Stimulated activated memory B cell treated with anti-CD40 and anti-IgM and Interleukin-4, amounts not matched to agents 10 μg/mL and 1 μg/mL and 100 μg/mL, for 72 hours (primary cell): ENCODE results near the gene LIN9.
"Not testable (repeated sequence)": the region's sequence is repeated elsewhere in the genome, so short reads cannot be mapped to it uniquely, and the experiment has no call there.

Source experiments
- ATAC-seq: fragments of 150-1000 bp; cut with Tn5 transposase; 2 replicates; pipeline ENCODE4 v1.10.0; 2021
- H3K27ac Mint-ChIP-seq: one replicate; pipeline ENCODE4 v1.8.0; 2022; ENCODE audit warnings: mild to moderate bottlenecking, mixed read lengths
- H3K27me3 Mint-ChIP-seq: one replicate; pipeline ENCODE4 v1.8.0; 2022; ENCODE audit warnings: mixed read lengths
- H3K36me3 Mint-ChIP-seq: one replicate; pipeline ENCODE4 v1.8.0; 2022; ENCODE audit warnings: mixed read lengths
- H3K4me1 Mint-ChIP-seq: one replicate; pipeline ENCODE4 v1.8.0; 2022; ENCODE audit warnings: mixed read lengths
- H3K4me3 Mint-ChIP-seq: one replicate; pipeline ENCODE4 v1.8.0; 2022; ENCODE audit warnings: mild to moderate bottlenecking, moderate library complexity, mixed read lengths
- H3K9me3 Mint-ChIP-seq: one replicate; pipeline ENCODE4 v1.8.0; 2022; ENCODE audit warnings: mixed read lengths

The LIN9 gene

DNA sequence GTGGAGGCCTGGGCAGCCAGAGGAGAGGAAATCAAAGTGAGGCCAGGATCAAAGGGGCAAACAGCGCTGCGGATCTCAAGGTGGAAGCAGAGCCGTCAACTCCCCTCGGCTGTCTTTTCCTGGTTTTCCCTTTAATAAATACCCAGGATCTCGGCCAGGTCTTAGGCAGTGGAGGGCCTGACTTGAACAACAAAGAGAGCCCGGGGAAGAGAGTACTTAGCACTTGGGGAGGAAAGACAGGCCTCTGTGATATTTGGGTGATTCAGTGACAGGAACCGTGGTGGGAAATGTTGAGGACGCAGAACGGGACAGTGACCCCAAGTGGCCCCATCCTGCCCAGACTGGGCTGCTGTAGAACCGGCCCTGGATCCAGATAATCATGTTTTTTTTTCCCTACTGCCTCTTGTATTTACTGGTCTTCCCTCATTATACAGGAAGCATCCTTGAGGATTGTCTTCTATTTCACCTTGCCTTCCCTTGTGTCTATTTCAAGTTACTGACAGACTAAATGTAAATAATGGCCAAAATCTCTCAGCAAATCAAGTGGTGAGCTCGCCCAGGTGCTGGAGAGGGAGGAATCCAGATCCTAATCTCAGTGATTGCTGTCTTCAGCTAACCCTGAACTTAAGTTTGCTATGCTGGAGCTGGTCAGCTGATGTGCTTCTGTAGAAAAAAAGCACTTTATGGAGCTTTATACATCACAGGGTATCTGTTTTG is 88.3 kb downstream of the LIN9 start:
- H3K27me3 Mint-ChIP-seq, result no peaks in the 10 kb centered on the region

DNA sequence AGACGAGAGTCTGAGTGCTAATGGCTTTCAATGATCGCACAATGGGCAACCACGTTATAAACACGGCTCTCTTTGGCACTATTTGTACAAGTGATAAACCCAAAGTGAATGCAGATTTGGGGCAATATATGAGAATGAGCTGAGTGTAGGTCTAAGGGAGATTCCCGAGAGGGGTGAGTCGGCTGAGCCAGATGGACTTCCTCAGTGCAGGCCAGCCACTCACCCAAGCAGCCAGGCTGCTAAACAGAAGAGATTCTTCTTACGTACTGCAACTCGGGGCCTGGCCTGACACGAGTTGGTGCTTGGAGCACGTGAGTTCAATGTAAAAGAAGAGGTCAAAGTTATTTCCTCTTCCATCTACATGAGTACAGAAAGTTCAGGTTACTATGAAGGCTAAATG is 91.7 kb downstream of the LIN9 start:
- H3K4me1 Mint-ChIP-seq, result peaks cover 23% of the 10 kb centered on the region
- H3K27ac Mint-ChIP-seq, result no peak overlapping the region
- H3K4me3 Mint-ChIP-seq, result no peak overlapping the region
- H3K9me3 Mint-ChIP-seq, result no peaks in the 10 kb centered on the region
- no peak for ATAC-seq
- no peaks in the 10 kb centered on the region for H3K36me3 Mint-ChIP-seq
- no peaks in the 10 kb centered on the region for H3K27me3 Mint-ChIP-seq

More for the DNA sequence above, 88.3 kb downstream of the LIN9 start:
- Mint-ChIP-seq H3K4me1 (peaks cover 19% of the 10 kb centered on the region), H3K9me3 (no peaks in the 10 kb centered on the region), H3K36me3 (no peaks in the 10 kb centered on the region), H3K27ac (no peak overlapping the region), H3K4me3 (no peak overlapping the region)
- ATAC-seq, result no peak

DNA sequence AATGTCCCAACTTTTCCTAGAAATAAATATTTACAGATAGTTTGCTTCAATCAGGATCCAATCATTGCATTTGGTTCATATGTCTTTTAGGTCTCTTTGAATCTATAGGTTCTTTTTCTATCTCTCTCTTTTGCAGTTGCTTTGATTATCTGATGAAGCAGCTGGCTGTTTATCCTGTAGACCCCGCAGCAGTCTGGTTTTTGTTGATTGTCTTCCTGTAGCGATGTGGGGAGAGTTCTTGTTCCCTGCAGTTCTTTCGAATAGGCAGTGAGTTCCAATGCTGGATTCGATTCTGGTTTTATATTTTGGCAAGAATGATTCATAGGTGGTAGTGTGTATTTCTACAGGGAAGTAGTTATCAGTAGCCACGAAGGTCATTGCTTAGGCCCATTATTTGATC is 92.9 kb downstream of the LIN9 start:
- Mint-ChIP-seq H3K4me3 (no peak overlapping the region), H3K4me1 (peaks cover 23% of the 10 kb centered on the region), H3K27me3 (no peaks in the 10 kb centered on the region), H3K27ac (peak overlapping the region; percentile 50), H3K9me3 (no peaks in the 10 kb centered on the region), H3K36me3 (no peaks in the 10 kb centered on the region)
- no peak for ATAC-seq

DNA sequence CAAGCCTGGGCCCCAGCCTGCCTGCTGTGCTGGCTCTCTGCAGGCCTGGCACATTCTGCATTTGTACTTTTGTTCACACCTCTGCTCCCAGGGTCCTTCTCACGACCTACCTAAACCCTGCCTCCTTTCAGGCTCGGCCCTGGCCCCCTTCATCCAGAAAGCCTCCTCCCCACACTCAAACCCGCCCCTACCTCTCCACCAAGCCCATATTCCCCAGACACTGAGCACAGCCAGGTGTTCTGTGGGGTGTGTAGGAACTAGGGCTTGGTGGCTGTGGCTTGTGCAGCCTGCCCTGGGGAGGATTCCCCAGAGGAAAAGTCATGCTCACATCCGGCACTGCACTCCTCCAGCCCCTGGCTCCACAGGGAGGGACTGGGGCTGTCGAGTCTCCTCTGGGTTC is 93.7 kb downstream of the LIN9 start:
- ATAC-seq, result no peak
- Mint-ChIP-seq H3K9me3 (no peaks in the 10 kb centered on the region), H3K4me1 (peaks cover 23% of the 10 kb centered on the region), H3K4me3 (no peak overlapping the region), H3K27ac (peak overlapping the region; percentile 50), H3K27me3 (no peaks in the 10 kb centered on the region), H3K36me3 (no peaks in the 10 kb centered on the region)

DNA sequence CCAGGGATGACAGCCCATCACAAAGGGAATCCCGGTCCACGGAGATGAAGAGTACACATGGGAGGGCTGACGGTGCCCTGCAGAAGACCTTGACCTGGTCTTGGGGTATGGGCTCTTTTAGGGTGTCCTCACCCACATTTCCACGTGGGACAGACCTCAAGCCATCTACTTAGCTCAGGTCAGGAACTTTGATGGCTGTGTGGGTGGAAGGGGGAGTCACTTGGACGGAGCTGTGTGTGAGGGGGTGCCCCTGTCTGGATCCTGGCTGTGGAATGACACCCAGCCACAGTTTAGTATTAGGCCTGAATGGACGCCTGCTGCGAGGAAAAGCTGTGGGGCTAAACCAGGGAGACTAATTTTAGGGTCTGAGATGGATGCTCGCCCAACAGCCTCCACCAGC is 96.4 kb downstream of the LIN9 start:
- Mint-ChIP-seq H3K27ac (no peak overlapping the region), H3K36me3 (no peaks in the 10 kb centered on the region), H3K27me3 (no peaks in the 10 kb centered on the region), H3K4me3 (no peak overlapping the region), H3K4me1 (peaks cover 17% of the 10 kb centered on the region), H3K9me3 (no peaks in the 10 kb centered on the region)
- ATAC-seq, result no peak

DNA sequence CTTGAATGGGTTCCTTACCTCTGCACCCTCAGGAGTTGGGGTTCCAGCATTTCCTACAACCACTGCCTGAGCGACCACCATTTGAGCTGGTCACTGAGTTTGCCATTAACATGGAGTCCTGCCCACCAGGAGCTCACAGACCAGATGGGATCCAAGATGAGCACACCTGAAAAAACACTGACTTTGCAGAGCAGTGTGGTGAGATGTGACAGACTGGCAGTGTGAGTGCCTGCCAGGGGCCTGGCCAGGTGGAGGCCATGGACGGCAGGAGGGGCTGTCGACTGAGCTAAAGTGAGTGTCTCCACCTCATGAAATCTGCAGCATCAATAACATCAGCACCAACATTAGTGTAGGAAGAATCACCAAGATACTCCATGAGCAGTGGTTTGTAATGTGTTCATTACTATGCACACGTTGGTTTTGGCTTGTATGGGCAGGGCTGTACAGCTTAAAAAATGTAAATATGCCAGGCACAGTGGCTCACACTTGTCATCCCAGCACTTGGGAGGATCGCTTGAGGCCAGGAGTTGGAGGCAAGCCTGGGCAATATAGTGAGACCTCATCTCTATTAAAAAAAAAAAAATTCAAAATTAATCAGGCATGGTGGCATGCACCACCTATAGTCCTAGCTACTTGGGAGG is 97.7 kb downstream of the LIN9 start:
- ATAC-seq, result no peak
- H3K27me3 Mint-ChIP-seq, result no peaks in the 10 kb centered on the region
- no peak overlapping the region for H3K4me3 Mint-ChIP-seq
- no peaks in the 10 kb centered on the region for H3K36me3 Mint-ChIP-seq
- no peak overlapping the region for H3K27ac Mint-ChIP-seq
- H3K9me3 Mint-ChIP-seq, result no peaks in the 10 kb centered on the region
- H3K4me1 Mint-ChIP-seq, result peaks cover 17% of the 10 kb centered on the region

DNA sequence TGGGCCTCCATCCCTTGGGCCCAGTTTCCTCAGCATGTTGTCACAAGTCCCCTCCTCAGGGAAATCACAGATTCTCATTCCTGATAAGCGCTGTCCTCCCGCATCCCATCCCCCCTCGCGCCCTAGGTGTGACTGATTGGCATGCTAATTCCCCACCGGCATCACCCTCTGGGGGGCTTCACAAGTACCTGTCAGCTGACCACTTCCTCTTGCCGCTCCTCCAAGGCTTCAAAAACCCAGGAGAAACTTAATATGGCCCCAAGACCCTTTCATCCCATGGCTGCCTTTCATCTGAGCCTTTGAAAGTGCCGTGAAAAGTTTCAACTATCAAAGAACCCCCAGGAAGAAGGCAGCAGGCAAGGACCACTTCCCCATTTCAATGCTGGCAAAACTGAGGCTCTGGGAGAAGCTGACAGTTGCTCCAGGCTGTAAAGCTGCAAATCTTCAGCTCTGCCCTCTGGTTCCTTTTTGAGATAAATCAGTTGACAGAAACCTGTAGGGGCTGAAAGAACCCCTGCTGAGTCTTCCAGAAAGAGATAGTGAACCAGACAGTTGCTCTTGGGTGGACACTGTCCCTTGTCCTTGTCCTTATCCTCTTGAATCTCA is 98.3 kb downstream of the LIN9 start:
- Mint-ChIP-seq H3K27ac (no peak overlapping the region), H3K27me3 (no peaks in the 10 kb centered on the region), H3K9me3 (no peaks in the 10 kb centered on the region), H3K4me1 (peaks cover 11% of the 10 kb centered on the region), H3K4me3 (no peak overlapping the region), H3K36me3 (no peaks in the 10 kb centered on the region)
- ATAC-seq, result no peak

DNA sequence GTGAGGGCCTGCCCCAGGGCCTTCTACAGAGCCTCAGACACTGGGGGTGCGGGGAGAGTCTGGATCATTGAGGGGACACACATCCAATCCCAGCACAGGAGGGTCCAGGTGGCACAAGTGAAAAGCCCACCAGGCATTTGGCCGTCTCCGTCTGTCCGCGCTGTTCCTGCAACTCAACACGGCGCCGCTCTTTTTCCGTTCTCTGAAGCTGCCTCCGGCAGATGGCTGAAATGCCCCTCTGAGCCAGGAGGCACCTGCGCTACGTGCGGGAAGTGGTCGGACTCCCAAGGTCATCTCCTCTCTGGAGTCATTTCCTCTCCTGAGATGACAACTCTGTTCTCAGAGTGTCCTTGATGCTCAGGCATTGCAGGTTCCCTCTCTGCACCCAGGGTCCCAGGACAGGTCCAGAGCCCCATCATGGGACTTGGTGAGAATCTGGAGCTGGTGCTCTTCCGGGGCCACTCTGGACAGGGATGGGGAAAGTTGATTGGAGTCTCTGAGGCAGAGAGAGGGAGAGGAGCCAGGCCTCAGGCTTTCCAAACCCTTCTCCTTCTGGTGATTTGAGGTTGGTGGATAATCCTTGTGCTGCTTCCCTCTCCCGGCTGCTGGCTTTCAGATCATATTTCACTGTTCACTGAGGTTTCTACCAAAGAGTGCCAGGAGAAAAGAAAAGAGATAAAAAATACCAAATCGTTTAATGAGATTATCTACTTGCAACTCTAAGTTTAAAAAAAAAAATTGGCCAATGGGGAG is 99.5 kb downstream of the LIN9 start:
- peak; percentile 27 for ATAC-seq
- H3K27ac Mint-ChIP-seq, result no peak overlapping the region

DNA sequence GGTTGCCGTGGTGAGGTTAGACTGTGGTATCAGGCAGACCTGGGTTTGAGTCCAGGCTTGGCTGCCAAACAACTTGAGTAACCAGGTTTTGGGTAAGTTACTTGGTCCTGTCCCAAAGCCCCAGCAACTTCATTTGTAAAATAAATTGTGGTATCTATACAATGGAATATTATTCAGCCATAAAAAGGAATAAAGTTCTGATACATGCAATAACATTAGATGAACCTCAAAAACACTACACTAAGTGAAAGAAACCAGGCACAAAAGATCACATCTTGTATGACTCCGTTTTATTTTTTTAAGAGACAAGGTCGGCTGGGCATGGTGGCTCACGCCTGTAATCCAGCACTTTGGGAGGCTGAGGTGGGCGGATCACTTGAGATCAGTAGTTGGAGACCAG is 101.9 kb downstream of the LIN9 start:
- no peak for ATAC-seq
- H3K9me3 Mint-ChIP-seq, result no peaks in the 10 kb centered on the region
- H3K27me3 Mint-ChIP-seq, result no peaks in the 10 kb centered on the region
- H3K4me3 Mint-ChIP-seq, result no peak overlapping the region
- no peaks in the 10 kb centered on the region for H3K4me1 Mint-ChIP-seq
- no peak overlapping the region for H3K27ac Mint-ChIP-seq
- H3K36me3 Mint-ChIP-seq, result no peaks in the 10 kb centered on the region

More for the DNA sequence above, 99.5 kb downstream of the LIN9 start:
- Mint-ChIP-seq H3K27me3 (no peaks in the 10 kb centered on the region), H3K36me3 (no peaks in the 10 kb centered on the region), H3K4me3 (no peak overlapping the region), H3K9me3 (no peaks in the 10 kb centered on the region), H3K4me1 (no peaks in the 10 kb centered on the region)

DNA sequence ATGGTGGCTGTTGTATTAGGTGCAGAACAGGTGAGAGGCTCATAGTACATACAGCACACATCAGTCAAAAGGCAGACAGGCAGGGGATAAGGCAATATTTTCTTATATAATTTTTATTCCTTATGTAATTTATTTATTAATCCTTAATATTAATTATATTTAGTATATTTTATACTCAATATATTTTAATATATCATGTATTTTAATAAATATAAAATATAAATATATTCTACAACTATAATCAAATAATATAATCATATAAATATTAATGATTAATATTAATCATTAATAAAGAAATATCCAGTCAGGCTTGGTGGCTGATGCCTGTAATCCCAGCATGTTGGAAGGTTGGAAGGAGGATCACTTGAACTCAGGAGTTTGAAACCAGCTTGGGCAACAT is 104.8 kb downstream of the LIN9 start:
- no peak overlapping the region for H3K27ac Mint-ChIP-seq
- H3K4me3 Mint-ChIP-seq, result no peak overlapping the region
- no peaks in the 10 kb centered on the region for H3K27me3 Mint-ChIP-seq
- ATAC-seq, result no peak
- peaks cover 13% of the 10 kb centered on the region for H3K4me1 Mint-ChIP-seq
- H3K9me3 Mint-ChIP-seq, result no peaks in the 10 kb centered on the region
- H3K36me3 Mint-ChIP-seq, result no peaks in the 10 kb centered on the region

DNA sequence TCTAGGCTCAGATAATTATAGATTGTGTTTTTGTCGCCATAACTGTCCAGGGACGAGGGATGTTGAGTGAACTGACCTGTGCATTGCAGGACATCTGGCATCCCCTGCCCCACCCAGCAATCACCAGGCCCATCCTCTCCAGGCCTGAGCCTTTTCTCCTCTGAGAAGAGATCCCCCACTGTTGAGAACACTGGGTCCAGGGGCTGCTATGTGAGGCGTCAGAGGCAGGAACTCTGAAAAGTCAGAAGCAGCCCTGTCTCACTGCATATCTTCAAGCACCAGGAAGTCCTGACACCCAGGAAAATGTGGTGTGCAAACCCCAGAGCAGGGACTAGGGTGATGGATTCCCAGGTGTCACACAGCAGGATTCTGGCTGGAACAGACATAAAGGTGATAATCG is 105.3 kb downstream of the LIN9 start:
- no peak for ATAC-seq

DNA sequence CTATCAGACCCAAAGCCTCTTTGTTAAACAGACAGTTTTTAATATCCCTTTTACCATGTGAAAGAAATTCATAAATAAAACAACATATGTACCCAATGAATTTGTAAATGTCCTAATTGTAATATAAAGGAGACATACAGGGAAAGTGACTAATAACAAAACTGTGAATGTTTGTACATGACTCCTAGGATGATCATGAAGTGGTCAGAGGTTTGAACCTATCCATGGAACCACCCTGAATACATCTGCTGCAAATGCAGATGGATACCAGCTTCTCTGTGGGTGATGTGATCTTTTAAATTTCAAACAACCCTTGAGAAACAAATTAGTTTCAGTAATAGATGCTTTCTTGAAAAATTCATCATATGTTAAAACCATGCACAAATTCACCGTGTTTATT is 105.7 kb downstream of the LIN9 start:
- H3K9me3 Mint-ChIP-seq, result no peaks in the 10 kb centered on the region
- peaks cover 13% of the 10 kb centered on the region for H3K4me1 Mint-ChIP-seq
- ATAC-seq, result no peak

More for the DNA sequence above, 105.3 kb downstream of the LIN9 start:
- Mint-ChIP-seq H3K36me3 (no peaks in the 10 kb centered on the region), H3K27ac (no peak overlapping the region), H3K27me3 (no peaks in the 10 kb centered on the region), H3K4me1 (peaks cover 13% of the 10 kb centered on the region), H3K9me3 (no peaks in the 10 kb centered on the region), H3K4me3 (no peak overlapping the region)

DNA sequence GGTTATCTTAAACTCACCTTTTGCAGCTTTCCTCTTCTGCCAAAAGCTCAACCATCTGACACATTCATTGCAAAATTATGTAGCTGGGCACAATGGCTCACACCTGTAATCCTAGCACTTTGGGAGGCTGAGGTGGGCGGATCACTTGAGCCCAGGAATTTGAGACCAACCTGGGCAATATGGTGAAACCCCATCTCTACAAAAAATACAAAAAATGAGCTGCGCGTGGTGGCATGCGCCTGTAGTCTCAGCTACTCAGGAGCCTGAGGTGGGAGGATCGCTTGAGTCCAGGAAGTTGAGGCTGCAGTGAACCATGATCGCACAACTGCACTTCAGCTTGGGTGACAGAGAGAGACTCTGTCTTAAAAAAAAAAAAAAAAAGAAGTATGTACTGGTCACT is 106.3 kb downstream of the LIN9 start:
- H3K27me3 Mint-ChIP-seq, H3K36me3 Mint-ChIP-seq, H3K9me3 Mint-ChIP-seq, ATAC-seq, H3K27ac Mint-ChIP-seq, H3K4me3 Mint-ChIP-seq: not testable (repeated sequence)
- H3K4me1 Mint-ChIP-seq, result peaks cover 13% of the 10 kb centered on the region

More for the DNA sequence above, 105.7 kb downstream of the LIN9 start:
- Mint-ChIP-seq H3K27me3 (no peaks in the 10 kb centered on the region), H3K27ac (no peak overlapping the region), H3K4me3 (no peak overlapping the region), H3K36me3 (no peaks in the 10 kb centered on the region)

DNA sequence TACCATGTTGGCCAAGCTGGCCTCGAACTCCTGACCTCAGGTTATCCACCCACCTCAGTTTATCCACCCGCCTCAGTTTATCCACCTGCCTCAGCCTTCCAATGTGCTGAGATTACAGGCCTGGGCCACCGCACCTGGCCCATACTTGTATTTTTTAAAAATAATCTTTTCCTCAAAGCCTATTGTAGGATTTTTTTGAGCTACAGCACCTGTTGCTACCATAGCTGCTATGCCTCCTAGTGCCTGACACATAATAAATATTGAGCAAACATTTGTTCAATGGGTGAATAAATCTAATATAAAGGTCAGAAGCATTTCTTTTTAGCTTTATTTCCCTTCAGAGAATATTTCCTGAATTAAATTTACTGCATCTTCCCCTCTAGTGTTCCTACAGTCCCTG is 106.7 kb downstream of the LIN9 start:
- H3K4me3 Mint-ChIP-seq, result no peak overlapping the region
- ATAC-seq, result no peak
- H3K27me3 Mint-ChIP-seq, result no peaks in the 10 kb centered on the region
- H3K4me1 Mint-ChIP-seq, result peaks cover 15% of the 10 kb centered on the region
- no peak overlapping the region for H3K27ac Mint-ChIP-seq
- no peaks in the 10 kb centered on the region for H3K9me3 Mint-ChIP-seq
- H3K36me3 Mint-ChIP-seq, result no peaks in the 10 kb centered on the region

DNA sequence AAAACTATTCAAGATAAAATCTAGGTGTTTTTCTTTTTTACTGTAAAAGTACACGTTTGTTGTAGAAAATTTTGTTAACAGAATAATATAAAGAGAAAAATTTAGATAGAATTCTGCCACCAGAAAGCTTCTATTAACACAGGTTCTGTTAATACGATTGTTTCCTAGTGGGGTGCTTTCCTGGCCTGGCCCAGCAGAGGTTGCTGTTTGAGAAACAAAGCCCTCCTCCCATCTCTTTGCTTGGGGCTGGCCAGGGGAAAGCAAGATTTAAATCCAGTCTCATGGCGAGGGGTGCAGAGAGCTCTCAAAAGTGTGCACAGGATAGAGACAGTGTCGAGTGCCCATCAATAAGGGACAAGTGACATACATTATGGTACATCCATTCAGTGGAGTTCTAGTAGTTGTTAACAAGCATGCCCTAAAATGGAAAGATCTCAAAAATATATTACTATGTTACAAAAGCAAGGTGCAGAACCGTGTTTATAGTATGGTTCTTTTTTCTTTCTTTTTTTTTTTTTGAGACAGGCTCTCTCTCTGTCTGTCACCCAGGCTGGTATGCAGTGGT is 107.9 kb downstream of the LIN9 start:
- Mint-ChIP-seq H3K27me3 (no peaks in the 10 kb centered on the region), H3K27ac (no peak overlapping the region), H3K4me3 (no peak overlapping the region), H3K36me3 (no peaks in the 10 kb centered on the region), H3K9me3 (no peaks in the 10 kb centered on the region), H3K4me1 (peaks cover 20% of the 10 kb centered on the region)
- ATAC-seq, result no peak
